ENCODE measurements around the gene UROC1.

The UROC1 gene

DNA sequence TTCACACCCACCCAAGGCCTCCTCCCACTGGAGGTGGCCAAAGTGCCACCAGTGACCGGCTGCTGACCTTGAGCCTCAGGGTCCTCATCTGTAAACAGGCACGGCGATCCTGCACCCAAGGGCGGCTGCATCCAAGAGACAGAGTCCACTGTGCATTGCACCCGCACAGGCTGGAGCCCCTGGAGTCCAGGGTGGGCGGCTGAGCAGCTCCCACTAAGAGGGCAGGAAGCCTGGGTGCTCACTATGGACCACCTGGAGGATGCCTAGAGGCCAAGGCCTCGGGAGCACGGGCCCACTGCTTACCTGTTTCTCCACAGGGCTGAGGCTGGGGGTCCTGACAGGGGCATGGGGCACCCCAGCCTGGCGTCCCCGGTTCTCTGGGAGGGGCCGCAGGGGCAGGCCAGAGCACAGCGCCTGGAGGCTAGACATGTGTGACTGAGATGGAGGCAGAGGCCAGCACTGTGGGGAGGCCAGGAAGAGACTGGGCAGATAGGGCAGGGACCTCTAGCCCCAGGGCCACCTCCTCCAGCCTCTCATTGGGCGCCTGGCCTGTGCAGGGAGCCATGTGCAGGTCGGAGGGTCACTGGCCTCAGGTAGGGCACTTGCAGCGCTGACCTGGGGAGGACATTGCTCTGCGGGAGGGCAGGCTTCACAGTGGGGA is at the start of gene UROC1:
TSS of gene UROC1 (minus strand) at position 483 of the 661 bp plus-strand sequence. CDS start at position 429, 54 bp downstream.
- no peak for DNase-seq (ENCODE audit: low read depth)
- H3K4me3 ChIP-seq (ENCODE audit: low read depth, low read length): no peak within 1 kb of the TSS

DNA sequence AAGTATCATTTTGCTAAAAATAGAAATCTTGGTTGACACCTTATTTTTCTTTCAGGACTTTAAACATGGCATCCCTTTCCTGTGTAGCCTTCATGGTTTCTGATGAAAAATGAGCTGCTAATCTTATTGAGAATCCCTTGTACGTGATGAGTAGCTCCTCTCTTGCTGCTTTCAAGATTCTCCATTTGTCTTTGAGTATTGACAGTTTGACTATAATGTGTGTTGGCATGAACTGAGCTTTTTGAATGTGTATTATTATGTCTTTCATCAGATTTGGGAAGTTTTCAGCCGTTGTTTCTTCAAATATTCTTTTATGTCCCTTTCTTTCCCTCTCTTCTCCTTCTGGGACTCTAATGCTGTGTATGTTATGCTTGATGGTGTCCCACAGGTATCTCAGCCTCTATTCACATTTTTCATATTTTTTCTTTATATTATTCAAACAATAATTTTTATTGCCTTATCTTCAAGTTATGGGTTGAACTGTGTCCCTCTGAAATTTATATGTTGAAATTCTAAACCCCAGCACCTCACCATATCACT is 45.2 kb upstream of the UROC1 start:
- H3K4me3 ChIP-seq (ENCODE audit: low read depth, low read length): no peak overlapping the region
- DNase-seq (ENCODE audit: low read depth): no peak

GRCh38 chr3:126558336-126559071 is 40.9 kb upstream of the UROC1 start, which contains the start of gene C3orf22:
TSS of gene C3orf22 (minus strand) at chr3:126558932. CDS start at chr3:126553390, 5,542 bp downstream.
- DNase-seq (ENCODE audit: low read depth): no peak
- H3K4me3 ChIP-seq (ENCODE audit: low read depth, low read length): no peak within 1 kb of the TSS

- no peak overlapping the region for H3K4me3 ChIP-seq (ENCODE audit: low read depth, low read length)
- DNase-seq (ENCODE audit: low read depth): no peak
These were observed 40.2 kb upstream of the UROC1 start for GRCh38 chr3:126557761-126558160.

DNA sequence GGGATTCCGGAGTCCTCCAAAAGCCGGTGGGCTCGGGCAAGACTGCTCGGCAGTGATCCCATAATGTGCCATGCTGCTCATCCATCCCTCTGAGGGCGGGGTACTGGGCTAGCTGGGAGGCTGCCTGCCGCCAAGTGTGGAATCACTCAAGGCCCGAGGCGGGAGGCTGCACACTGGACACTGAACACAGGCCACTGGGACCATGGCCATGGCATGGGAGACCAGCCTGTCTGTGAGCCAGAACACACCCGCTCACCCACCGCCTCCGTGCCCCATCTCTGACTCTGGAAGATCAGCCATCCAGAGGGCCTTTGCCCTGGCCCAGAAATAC is 39.8 kb upstream of the UROC1 start:
- H3K4me3 ChIP-seq (ENCODE audit: low read depth, low read length): no peak overlapping the region
- DNase-seq (ENCODE audit: low read depth): no peak

GRCh38 chr3:126556637-126557414 is 39.3 kb upstream of the UROC1 start:
- H3K4me3 ChIP-seq (ENCODE audit: low read depth, low read length): no peak overlapping the region
- no peak for DNase-seq (ENCODE audit: low read depth)

GRCh38 chr3:126555795-126556636 is 38.4 kb upstream of the UROC1 start:
- DNase-seq (ENCODE audit: low read depth): no peak
- no peak overlapping the region for H3K4me3 ChIP-seq (ENCODE audit: low read depth, low read length)

- no peak for DNase-seq (ENCODE audit: low read depth)
- no peak overlapping the region for H3K4me3 ChIP-seq (ENCODE audit: low read depth, low read length)
These were observed 37.3 kb upstream of the UROC1 start for GRCh38 chr3:126554560-126555525.

- H3K4me3 ChIP-seq (ENCODE audit: low read depth, low read length): no peak overlapping the region
- DNase-seq (ENCODE audit: low read depth): no peak
These were observed 35.9 kb upstream of the UROC1 start for GRCh38 chr3:126553284-126554084.

GRCh38 chr3:126552688-126553283 is 35.2 kb upstream of the UROC1 start:
- no peak for DNase-seq (ENCODE audit: low read depth)
- H3K4me3 ChIP-seq (ENCODE audit: low read depth, low read length): no peak overlapping the region

DNA sequence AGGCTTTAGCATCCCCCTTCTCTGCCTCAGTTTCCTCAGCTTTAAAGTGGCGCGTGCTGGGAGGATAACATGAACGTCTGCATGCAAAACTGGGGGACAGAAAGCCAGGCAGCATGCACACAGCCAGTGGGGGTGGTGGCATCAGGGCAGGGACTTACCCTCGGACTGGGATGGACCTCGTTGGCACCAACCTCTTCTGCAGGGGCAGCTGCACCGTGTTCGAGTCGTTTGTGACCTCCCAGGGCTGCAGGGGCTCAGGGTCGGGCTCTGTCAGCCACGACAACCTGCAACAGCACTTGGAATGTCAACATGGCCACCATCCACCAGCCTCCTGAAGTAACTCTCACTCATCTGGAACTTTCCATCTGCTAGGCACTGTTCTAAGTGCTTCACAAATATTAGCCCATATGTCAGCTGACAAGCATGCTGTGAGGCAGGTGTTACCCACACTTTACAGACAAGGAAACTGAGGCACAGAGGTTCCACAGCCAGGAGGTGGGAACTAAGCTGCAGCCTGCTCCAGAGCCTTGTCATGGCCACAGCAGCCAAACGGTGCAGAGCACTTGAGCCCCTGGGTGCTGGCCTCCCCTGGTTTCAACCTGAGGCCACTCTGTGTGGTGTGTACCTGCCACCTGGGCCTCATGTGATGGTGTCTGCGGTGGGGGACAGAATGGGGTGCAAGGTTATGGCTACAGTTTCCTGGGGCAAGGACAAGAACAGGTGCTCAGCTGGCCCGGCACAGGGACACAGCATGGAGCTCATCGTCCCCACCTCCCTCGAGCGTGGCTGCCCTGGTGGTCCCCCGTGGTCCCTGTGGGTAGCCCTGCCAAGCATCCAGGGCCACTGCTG is 34.5 kb upstream of the UROC1 start:
- no peak for DNase-seq (ENCODE audit: low read depth)
- no peak overlapping the region for H3K4me3 ChIP-seq (ENCODE audit: low read depth, low read length)

- no peak for DNase-seq (ENCODE audit: low read depth)
- no peak overlapping the region for H3K4me3 ChIP-seq (ENCODE audit: low read depth, low read length)
These were observed 33.7 kb upstream of the UROC1 start for GRCh38 chr3:126551121-126551838.

- DNase-seq (ENCODE audit: low read depth): no peak
- no peak overlapping the region for H3K4me3 ChIP-seq (ENCODE audit: low read depth, low read length)
These were observed 33.0 kb upstream of the UROC1 start for GRCh38 chr3:126550488-126551051.

GRCh38 chr3:126549861-126550487 is 32.4 kb upstream of the UROC1 start:
- DNase-seq (ENCODE audit: low read depth): no peak
- no peak overlapping the region for H3K4me3 ChIP-seq (ENCODE audit: low read depth, low read length)
